ENCODE measurements around the gene COMMD3.

- TF ChIP-seq CTCF (IDR thresholded peaks at IDR 0.05 in 8 of 11, conservative IDR thresholded peaks at IDR 0.05 in 3 of 11) (no peak), POLR2A (IDR thresholded peaks at IDR 0.05) (peak in 1 of 3 donors; percentile 24)
These were observed 5.2 kb downstream of the COMMD3 start for GRCh38 chr10:22321156-22321923.

Data from spleen (tissue), 7 donors.